Right lobe of liver (tissue), 6 donors: Measurements from ENCODE around the gene CATSPER1. TPM values are rescaled to one million over a fixed set of nuclear protein-coding genes. Genes with fewer than 3 reads are reported as not detected.
A peak's percentile ranks its signal among the peaks of the same experiment; 100 is the strongest.

Source experiments
- ATAC-seq, 4 donors: fragments of 200-7000 bp; cut with Tn5 transposase; one replicate each; pipeline ENCODE4 v1.9.1; 2020; ENCODE audit warnings: mild to moderate bottlenecking in 4 of 4, moderate library complexity in 4 of 4
- DNase-seq, 3 donors: peaks; one replicate each; pipeline ENCODE4 v3.0.0-alpha.2; 2020
- H3K27ac ChIP-seq, 3 donors: fragments of 200-600 bp; one replicate each; pipeline ENCODE4 v1.8.0; 2022
- H3K27me3 ChIP-seq, 2 donors: fragments of 200-600 bp; one replicate each; pipeline ENCODE4 v1.8.0; 2022
- H3K36me3 ChIP-seq, 4 donors: fragments of 200-600 bp; sonication (generic) in 1 of 4; one replicate each; pipeline versions ENCODE4 v1.5.1 to v1.8.0; 2017 to 2022; ENCODE audit warnings: control low read depth in 1 of 4
- H3K4me1 ChIP-seq, 4 donors: fragments of 200-600 bp; sonication (generic) in 1 of 4; one replicate each; pipeline versions ENCODE4 v1.5.1 to v1.8.0; 2017 to 2022; ENCODE audit warnings: control low read depth in 1 of 4
- H3K4me3 ChIP-seq, 3 donors: fragments of 200-600 bp; one replicate each; pipeline ENCODE4 v1.8.0; 2022
- H3K9me3 ChIP-seq, 4 donors: fragments of 200-600 bp; sonication (generic) in 1 of 4; one replicate each; pipeline versions ENCODE4 v1.5.1 to v1.8.0; 2017 to 2022; ENCODE audit warnings: control low read depth in 1 of 4
- CTCF ChIP-seq, 4 donors: fragments of 200-600 bp in 3 of 4; fragments of 450-650 bp in 1 of 4; IDR thresholded peaks; one replicate each; pipeline versions ENCODE4 v1.5.1 to v1.8.0; 2016 to 2022; ENCODE audit warnings: antibody characterized with exemption in 4 of 4, mild to moderate bottlenecking in 2 of 4
- POLR2A ChIP-seq: fragments of 450-650 bp; IDR thresholded peaks from one replicate; pipeline ENCODE4 v1.6.1; 2017; ENCODE audit warnings: antibody characterized with exemption, mild to moderate bottlenecking
- WGBS: methylation state at CpG from one replicate; pipeline ENCODE4 v1.1.6; 2018; ENCODE audit warnings: low coverage, low lambda C conversion rate; ENCODE audit not compliant: insufficient coverage; ENCODE audit errors: missing lambda C conversion rate; 5-methylcytosine and 5-hydroxymethylcytosine counted together
- intact Hi-C, 2 donors: fragments of 100-400 bp; cut with DNase I; formaldehyde crosslinking; loops; one replicate each; pipeline versions ENCODE4 v1.11.2 to v1.14.1; 2022
- total RNA-seq, 6 experiments: library from RNA; depleted of rRNA in 2 of 6; stranded (reverse); fragments of >200 nt in 2 of 6; fragmentation: NEBNext Ultra II Directional in 3 of 6; extraction: Animal tissue kit (Norgen Biotek cat#: 25700) in 3 of 6; gene quantifications; one replicate each; pipeline versions ENCODE4 v1.1.0 to v1.2.4, GENCODE V29; 2016 to 2023
- donor health status: DM: no; HTN: yes; CAD: no.
- donor health status: DM: no; HTN: no; CAD: no.
- donor health status: DM: no; HTN: no; CAD: no.
- donor health status: DM: no; HTN: yes; CAD: no.
- donor health status: DM: no; HTN: yes; CAD: no.

CATSPER1 gene
- total RNA-seq, 6 experiments from 2014 or later: not detected

DNA sequence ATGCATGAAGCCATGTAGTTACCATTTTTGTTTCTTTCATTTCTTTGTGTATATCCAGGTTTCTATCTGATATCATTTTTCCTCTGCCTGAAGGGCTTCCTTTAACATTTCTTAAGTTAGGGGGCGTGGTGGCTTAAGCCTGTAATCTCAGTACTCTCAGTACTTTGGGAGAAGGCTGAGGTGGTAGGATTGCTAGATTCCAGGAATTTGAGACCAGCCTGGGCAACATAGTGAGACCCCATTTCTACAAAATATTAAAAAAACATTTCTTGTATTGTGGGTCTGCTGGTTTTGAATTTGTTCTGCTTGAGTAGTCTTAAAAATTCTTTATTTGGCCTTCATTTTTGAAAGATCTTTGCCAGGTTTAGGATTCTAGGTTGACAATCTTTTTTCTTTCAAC is 38.3 kb upstream of the CATSPER1 start:
- Histone ChIP-seq H3K9me3 (no peaks in the 10 kb centered on the region), H3K36me3 (peaks cover 7 to 86% (median 50%) of the 10 kb centered on the region in 4 donors), H3K4me1 (peaks cover 0 to 28% (median 11%) of the 10 kb centered on the region in 4 donors), H3K27ac (no peak overlapping the region), H3K4me3 (no peak overlapping the region), H3K27me3 (no peaks in the 10 kb centered on the region)
- WGBS: 83% methylated on average over 1 of the region's 1 CpG
- TF ChIP-seq POLR2A: no peak
- no peak for TF ChIP-seq CTCF (IDR thresholded peaks at IDR 0.05)
- no peak for ATAC-seq
- DNase-seq: peak in 1 of 3 donors; percentile 2
- intact Hi-C loops: no loop called here

DNA sequence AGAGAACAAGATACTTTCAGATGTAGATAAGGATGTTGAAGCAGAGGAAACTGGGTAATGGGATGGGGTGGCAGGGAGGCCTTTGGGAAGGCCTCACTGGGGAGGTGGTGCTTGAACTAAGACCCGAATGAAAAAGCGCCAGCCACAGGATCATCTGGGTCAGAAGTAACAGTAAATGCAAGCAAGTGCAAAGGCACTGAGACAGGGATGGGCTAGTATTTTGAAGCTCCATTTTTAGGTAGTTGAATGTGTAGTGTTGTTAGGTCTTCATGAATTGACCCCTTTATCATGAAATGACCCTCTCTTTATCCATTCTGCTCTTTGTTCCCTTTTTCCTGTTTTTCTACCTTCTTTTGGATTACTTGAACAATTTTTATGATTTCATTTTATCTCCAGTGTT is 37.6 kb upstream of the CATSPER1 start:
- Histone ChIP-seq H3K27ac (no peak overlapping the region), H3K4me3 (no peak overlapping the region), H3K9me3 (no peaks in the 10 kb centered on the region), H3K36me3 (peaks cover 7 to 93% (median 56%) of the 10 kb centered on the region in 4 donors), H3K4me1 (peaks cover 0 to 21% (median 6%) of the 10 kb centered on the region in 4 donors), H3K27me3 (no peaks in the 10 kb centered on the region)
- intact Hi-C loops: no loop called here
- TF ChIP-seq CTCF (IDR thresholded peaks at IDR 0.05) (no peak), POLR2A (no peak)
- ATAC-seq (no peak), DNase-seq (peak in 1 of 3 donors; percentile 14)
- 86% methylated on average over 2 of the region's 2 CpGs for WGBS

GRCh38 chr11:66062408-66062807 is 36.1 kb upstream of the CATSPER1 start:
- peaks cover 0 to 7% (median 0%) of the 10 kb centered on the region in 4 donors for H3K4me1 ChIP-seq
- no peaks in the 10 kb centered on the region for H3K27me3 ChIP-seq
- no peak overlapping the region for H3K4me3 ChIP-seq
- ATAC-seq (no peak), DNase-seq (no peak)
- intact Hi-C loops: no loop called here
- H3K27ac ChIP-seq: no peak overlapping the region
- no peaks in the 10 kb centered on the region for H3K9me3 ChIP-seq
- TF ChIP-seq CTCF (IDR thresholded peaks at IDR 0.05) (no peak), POLR2A (no peak)
- peaks cover 0 to 95% (median 61%) of the 10 kb centered on the region in 4 donors for H3K36me3 ChIP-seq
- WGBS: 93% methylated on average over 2 of the region's 2 CpGs

DNA sequence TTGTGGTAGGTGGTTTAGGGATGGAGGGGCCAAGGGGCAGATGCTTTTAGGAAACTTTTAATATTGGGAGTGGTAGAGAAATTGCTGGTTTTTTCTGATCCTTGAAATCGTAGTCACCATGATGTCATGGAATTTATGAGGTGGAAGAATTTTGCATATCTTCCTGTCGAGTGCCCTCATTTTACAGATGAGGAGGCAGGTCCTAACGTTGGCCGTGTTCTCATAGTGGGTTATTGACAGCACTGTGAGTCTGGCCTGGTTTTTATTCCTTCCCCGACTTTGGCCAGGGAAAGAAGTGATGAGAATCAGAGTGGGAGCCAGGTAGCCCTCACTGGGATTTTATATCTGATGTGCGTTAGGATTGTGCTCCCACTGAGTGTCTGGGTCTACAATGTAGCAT is 35.0 kb upstream of the CATSPER1 start:
- DNase-seq: no peak
- Histone ChIP-seq H3K4me1 (no peaks in the 10 kb centered on the region), H3K4me3 (no peak overlapping the region), H3K27me3 (no peaks in the 10 kb centered on the region), H3K9me3 (no peaks in the 10 kb centered on the region), H3K27ac (no peak overlapping the region), H3K36me3 (peaks cover 7 to 95% (median 61%) of the 10 kb centered on the region in 4 donors)
- no peak for TF ChIP-seq POLR2A
- TF ChIP-seq CTCF (IDR thresholded peaks at IDR 0.05): no peak
- no peak for ATAC-seq
- 78% methylated on average over 6 of the region's 6 CpGs for WGBS
- intact Hi-C loops: no loop called here
